Activated CD8-positive, alpha-beta memory T cell treated with anti-CD3 and anti-CD28 coated beads for 1 hour (primary cell): ENCODE measurements around the gene RIMBP2.
"Not testable (repeated sequence)": the region's sequence is repeated elsewhere in the genome, so short reads cannot be mapped to it uniquely, and the experiment has no call there.

ENCODE experiments used
- DNase-seq, 2 donors: peaks; one replicate each; pipeline ENCODE4 v3.0.0-alpha.2; 2020; ENCODE audit warnings: low read depth in 1 of 2; ENCODE audit errors: extremely low read depth in 1 of 2

RIMBP2 gene

DNA sequence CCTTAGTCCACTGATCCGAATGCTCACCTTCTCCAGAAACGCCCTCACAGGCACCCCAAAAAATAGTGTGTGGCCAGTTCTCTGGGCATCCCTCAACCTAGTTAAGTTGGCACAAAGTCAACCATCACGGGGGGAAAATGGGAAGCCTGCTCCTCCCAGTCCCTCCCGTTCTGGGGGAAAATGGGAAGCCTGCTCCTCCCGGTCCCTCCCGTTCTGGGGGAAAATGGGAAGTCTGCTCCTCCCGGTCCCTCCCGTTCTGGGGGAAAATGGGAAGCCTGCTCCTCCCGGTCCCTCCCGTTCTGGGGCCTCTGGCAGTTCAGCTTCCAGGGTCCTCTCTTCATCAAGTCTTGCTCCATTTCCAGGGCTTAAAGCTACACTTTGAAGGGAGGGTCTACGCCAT is 106.1 kb downstream of the RIMBP2 start:
- no peak for DNase-seq

DNA sequence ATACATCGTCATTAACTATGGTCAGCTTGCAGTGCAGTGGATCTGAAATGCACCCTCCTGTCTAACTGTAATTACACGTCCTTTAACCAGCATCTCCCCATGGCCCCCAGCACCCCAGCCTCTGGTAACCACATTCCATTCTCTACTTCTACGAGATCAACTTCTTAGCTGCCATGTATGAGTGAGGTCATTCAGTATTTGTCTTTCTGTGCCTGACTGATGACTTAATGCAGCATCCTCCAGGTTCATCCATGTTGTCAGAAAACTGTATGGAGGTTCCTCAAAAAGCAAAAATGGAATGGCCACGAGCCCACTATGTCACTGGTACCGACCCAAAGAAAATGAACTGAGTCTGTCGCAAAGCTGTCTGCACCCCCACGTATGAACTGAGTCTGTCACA is 107.3 kb downstream of the RIMBP2 start:
- DNase-seq = no peak

GRCh38 chr12:130608132-130608531 is 108.0 kb downstream of the RIMBP2 start:
- DNase-seq = no peak

- no peak for DNase-seq
Observed at GRCh38 chr12:130606231-130606630, 109.9 kb downstream of the RIMBP2 start.

DNA sequence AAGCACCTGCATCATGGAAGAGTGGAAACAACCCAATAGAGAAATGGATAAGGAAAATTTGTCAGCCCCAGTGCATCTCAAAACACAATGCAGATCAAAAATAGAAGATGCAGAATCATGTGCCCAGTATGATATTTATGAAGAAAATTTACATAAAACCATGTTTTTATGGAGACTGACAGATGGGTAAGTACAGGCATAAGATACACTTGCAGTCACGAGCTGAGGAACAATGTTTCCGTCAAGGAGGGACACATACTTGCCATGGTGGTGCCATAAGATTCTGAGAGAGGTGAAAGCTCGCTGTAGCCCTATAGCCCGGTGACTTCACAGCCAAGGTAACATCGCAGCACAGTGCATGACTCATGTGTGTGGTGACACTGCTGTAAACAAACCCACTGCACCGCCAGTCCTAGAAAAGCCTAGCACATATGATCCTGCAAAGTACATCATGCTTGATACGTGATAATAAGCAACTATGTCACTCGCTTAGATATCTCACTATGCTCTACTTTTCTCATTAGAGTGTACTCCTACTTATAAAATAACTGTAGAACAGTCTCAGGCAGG is 112.6 kb downstream of the RIMBP2 start:
- DNase-seq = no peak

GRCh38 chr12:130602251-130602650 is 113.8 kb downstream of the RIMBP2 start:
- DNase-seq = no peak

DNA sequence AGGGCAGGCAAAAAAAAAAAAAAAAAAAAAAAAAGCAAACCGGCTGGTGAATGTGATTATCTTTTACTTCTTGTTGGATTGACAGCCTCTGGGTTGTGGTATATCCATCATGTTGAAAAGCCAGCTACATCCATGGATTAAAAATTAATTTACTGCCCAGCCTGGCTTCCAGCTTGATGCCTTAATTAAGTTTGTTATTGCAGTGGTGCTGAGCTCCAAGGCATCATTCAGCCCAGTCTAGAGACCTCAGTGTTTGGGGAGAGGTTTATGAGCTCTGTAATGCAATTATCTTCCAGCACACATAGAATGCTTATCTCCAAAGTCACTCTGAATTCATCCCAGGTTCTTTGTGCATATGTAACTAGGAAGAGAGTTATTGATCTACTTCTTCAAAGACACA is 114.8 kb downstream of the RIMBP2 start:
- DNase-seq = no peak

DNA sequence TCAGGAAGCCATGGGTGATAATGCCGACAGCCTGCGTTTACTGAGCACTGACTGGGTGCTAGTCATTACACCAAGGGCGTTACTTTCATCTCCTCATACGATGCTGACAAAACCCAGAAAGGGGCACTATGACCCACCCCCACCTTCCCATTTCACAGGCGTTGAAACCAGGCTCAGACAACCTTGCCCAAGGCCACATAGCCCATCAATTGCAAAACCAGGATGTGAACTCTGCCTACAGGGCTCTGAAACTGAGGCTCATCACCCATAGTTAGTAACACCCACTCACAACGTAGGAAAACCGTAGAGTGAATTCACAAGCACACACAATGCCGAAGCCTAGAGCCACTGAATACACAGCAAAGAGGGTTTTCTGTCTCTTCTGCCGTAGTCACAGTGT is 119.9 kb downstream of the RIMBP2 start:
- no peak for DNase-seq

GRCh38 chr12:130595566-130595965 is 120.5 kb downstream of the RIMBP2 start:
- no peak for DNase-seq

DNA sequence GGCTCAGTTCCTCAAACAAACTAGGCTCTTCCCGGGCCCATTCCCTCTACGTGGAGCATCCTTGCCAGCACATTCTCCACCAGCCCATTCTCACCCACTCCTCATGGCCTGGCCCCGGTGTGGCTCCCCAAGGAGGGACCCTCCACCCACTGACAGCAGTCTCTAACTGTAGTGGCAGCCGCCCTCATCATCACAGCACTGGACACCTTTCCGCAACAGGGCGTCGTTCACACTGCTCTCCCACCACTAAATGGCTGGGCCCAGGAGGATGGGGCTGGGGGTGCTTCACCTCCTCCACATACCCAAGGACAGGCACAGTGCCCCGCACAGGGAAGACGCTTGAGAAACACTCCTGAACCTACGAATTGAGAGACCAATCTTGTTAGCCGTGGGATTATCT is 123.0 kb downstream of the RIMBP2 start:
- no peak for DNase-seq

- no peak for DNase-seq
Observed at GRCh38 chr12:130592641-130593040, 123.5 kb downstream of the RIMBP2 start.

- DNase-seq = no peak
Observed at GRCh38 chr12:130591736-130592135, 124.4 kb downstream of the RIMBP2 start.

DNA sequence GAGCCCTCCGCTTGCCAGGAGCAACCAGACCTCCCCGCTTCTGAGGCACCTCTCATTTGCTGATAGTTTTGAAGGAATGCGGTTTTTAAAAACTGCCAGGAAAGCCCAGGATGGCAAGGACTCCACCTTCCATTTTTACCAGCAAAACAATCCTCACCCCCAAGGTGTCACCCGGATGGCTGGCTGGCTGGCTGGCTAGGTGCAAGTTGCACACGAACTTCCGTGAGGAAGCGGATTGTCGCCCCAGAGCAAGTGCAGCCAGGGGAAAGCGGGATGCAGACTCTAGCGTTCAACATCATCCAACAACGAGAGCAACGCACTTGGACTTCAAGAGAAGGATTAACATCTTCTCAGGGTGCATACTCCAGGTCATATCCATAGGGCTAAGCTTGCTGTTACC is 125.4 kb downstream of the RIMBP2 start:
- no peak for DNase-seq

GRCh38 chr12:130589540-130590317 is 126.4 kb downstream of the RIMBP2 start:
- DNase-seq = no peak

DNA sequence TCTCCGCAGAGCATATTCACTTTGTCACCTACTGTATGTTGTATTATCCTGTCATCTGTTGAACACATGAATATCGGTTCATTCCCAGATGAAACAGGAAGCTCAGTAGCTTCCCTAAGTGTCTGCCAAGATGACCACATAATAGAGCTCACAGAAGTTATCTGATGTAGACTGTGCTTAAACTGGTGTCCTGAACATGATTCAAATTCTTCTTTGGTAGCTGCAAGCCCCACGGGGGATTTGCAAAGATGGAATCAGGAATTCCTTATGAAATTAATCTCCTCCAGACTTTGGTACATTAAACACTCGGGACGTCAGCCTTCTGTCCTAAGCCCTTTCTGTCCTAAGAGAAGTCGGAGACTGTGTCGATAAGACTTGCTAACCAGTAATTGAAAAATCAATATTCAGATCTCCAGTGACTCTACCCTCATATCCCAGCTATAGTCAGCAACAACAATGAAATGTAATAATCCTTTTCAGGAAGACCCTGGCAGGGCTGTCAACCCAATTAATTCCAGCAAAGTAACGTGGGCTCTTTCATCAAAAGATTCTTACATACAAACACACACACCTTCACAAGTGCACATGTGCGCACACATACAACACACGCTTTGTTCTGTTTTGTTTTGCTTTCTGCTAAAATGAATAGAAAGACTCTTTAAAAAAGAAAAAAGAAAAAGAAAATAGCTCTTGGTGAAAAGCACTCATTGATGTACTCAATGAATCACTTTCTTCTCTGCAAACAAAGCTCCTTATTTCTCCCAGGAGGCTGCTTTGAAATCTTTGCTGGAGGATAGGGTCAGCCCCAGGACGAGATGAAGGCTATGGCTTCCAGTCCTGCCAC is 127.2 kb downstream of the RIMBP2 start:
- no peak for DNase-seq

GRCh38 chr12:130587966-130588365 is 128.1 kb downstream of the RIMBP2 start:
- no peak for DNase-seq

- DNase-seq = not testable (repeated sequence)
Observed at GRCh38 chr12:130584475-130584874, 131.6 kb downstream of the RIMBP2 start.

DNA sequence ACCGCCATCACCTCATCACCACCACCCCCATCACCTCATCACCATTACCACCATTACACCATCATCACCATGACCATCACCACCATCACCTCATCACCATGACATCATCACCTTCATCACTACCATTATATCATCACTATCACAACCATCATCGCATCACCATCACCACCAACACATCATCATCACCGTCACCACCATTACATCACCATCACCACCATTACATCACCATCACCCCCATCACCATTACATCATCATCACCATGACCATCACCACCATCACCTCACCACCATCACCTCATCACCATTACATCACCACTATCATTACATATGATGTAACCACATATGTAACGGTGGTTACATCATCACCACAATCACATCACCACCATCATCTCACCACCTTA is 132.3 kb downstream of the RIMBP2 start:
- DNase-seq = no peak

DNA sequence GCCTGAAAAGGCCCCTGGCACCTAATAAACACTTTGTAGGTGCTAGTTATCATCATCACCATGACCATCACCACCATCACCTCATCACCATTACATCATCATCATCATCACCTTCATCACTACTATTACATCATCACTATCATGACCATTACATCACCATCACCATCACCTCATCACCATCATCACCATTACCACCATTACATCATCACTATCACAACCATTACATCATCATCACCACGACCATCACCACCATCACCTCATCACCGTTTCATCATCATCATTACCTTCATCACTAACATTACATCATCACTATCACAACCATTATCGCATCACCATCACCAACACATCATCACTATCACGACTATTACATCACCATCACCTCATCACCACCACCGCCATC is 132.8 kb downstream of the RIMBP2 start:
- no peak for DNase-seq

- DNase-seq = no peak
Observed at GRCh38 chr12:130582286-130582685, 133.8 kb downstream of the RIMBP2 start.

GRCh38 chr12:130581782-130582181 is 134.3 kb downstream of the RIMBP2 start:
- DNase-seq = no peak

GRCh38 chr12:130579231-130579630 is 136.9 kb downstream of the RIMBP2 start:
- no peak for DNase-seq
